Astrocyte of the cerebellum (primary cell): ENCODE data around the gene LEFTY2.
"Not testable (repeated sequence)": the region's sequence is repeated elsewhere in the genome, so short reads cannot be mapped to it uniquely, and the experiment has no call there.

Source experiments
- DNase-seq: peaks from one replicate; pipeline ENCODE4 v3.0.0-alpha.2; 2011; ENCODE audit warnings: low read depth
- H3K4me3 ChIP-seq: 2 replicates; pipeline ENCODE4 v1.5.1; 2011; ENCODE audit warnings: mild to moderate bottlenecking, low read depth, low read length, moderate library complexity
- CTCF ChIP-seq: IDR thresholded peaks from 2 replicates; pipeline ENCODE4 v1.5.1; 2012; ENCODE audit warnings: low read length, low read depth, moderate library complexity, mild to moderate bottlenecking; ENCODE audit errors: missing control alignments
- in situ Hi-C: cut with HindIII; loops from 2 replicates; pipeline ENCODE4 v1.10.0; 2017; ENCODE audit warnings: low sequenced_read_pairs

The LEFTY2 gene

DNA sequence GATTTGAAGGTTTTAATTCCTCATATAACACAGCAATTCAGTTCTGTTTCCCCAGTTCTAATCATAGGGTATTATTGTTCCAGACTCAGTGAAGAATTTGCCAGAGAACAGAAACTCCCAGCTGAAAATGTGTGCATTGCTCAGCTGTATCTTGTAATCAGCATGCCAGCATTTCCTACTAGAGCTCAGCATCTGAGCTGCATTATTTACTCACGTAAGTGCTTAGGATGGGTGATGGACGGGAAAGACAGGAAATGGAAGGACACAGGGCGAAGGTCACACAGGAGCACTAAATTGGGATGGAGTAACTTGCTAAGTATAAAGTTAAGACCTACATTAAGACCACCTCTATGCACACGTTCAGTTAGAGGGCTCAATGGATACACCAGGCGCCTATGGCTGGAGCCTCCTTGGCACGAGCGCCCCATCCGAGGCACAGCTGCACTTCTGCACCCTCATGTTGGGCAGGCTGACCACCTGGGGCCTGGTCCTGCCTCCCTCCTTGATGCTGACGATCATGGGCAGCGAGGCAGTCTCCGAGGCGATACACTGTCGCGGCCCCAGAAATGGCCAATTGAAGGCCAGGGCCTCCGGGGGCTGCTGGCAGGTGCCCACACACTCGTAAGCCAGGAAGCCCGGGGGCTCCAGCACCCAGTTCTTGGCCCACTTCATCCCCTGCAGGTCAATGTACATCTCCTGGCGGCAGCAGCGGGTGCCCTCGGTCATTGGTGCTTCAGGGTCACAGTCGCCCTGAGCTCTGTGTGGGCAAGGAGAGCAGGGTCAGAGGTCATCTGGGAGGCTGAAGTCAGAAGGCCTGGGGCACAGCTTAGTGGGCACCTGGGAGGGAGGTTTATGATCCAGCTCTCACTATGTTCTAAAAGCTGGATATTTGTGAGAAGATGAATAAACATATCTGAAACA is 3.7 kb downstream of the LEFTY2 start:
- no peak overlapping the region for H3K4me3 ChIP-seq
- no peak for TF ChIP-seq CTCF
- no peak for DNase-seq
- in situ Hi-C loops: no loop called here

DNA sequence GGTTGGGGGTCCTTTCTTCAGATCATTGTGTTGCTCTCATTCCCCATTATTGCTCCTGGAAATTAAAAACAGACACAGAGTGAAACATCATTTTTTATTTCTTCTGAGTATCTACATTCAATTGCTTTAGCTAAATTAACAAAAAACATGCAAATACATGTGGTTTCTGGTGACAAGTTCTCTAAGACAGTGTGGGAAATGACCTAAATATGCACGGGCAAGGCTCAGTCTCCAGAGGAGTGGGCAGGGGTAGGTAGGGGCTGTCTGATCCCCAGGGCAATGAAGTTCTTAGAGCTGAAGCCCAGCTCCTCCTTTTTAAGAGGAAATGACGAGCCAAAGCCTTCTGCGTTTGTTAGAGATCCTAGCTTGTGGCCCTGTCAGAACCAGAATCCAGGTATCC is 4.5 kb downstream of the LEFTY2 start:
- no peak overlapping the region for H3K4me3 ChIP-seq
- no peak for DNase-seq
- TF ChIP-seq CTCF: no peak
- in situ Hi-C loops: no loop called here

GRCh38 chr1:225936086-225936485 is 4.9 kb downstream of the LEFTY2 start:
- H3K4me3 ChIP-seq, DNase-seq, in situ Hi-C loops: not testable (repeated sequence)

DNA sequence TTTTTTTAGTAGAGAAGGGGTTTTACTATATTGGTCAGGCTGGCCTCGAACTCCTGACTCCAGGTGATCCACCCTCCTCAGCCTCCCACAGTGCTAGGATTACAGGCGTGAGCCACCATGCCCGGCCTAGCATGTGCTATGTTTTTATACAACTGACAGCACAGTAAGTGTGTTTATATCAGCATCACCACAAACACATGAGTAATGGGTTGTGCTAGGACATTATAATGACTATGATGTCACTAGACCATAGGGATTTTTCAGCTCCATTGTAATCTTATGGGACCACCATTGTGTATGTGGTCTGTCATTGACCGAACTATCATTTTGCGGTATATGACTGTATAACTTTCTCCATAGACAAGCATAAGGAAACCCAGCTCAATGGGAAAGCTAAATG is 6.3 kb downstream of the LEFTY2 start:
- in situ Hi-C loops: no loop called here
- H3K4me3 ChIP-seq: no peak overlapping the region
- no peak for DNase-seq
- TF ChIP-seq CTCF: no peak

GRCh38 chr1:225933072-225933471 is 7.9 kb downstream of the LEFTY2 start:
- no peak for DNase-seq
- in situ Hi-C loops: no loop called here
- no peak overlapping the region for H3K4me3 ChIP-seq
- TF ChIP-seq CTCF: no peak

DNA sequence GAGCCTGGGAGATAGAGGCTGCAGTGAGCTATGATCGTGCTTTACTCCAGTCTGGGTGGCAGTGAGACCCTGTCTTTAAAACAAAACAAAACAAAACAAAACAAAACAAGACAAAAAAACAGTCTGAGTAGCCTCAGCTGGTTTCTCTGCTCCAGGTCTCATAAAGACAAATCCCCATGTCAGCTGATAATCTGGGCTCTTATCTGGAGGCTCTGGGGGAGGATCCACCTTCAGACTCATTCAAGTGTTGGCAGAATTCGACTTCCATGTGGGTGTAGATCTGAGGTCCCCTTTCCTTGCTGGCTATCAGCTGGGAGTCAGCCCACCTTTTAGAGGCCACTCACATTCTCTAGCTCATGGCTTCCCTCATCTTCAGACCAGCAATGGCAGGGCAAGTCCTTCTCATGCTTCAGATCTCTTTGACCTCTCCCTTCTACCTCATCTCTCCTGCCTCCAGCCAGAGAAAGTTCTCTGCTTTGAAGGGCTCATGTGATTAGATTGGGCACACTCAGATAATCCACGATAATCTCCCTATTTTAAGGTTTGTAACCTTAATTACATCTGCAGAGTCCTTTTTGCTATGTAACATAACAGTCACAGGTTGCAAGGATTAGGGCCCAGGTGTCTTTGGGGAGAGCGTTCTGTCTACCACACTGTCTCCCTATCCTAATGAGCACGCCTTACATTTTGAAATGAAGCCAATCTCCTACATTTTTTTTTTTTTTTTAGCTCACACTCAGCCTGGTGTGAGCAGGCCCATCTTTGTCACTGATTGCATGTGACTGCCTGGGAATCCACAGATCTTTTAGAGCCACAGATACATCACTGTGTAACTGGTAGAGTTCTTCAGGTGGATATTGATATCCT is 9.5 kb downstream of the LEFTY2 start:
- no peak overlapping the region for H3K4me3 ChIP-seq
- in situ Hi-C loops: no loop called here

More for the DNA sequence above, 9.5 kb downstream of the LEFTY2 start:
- no peak for DNase-seq
- no peak for TF ChIP-seq CTCF
